HG03342 (cell line): ENCODE measurements around the gene ATE1.
A peak's percentile ranks its signal among the peaks of the same experiment; 100 is the strongest.
"Not testable (repeated sequence)": the region's sequence is repeated elsewhere in the genome, so short reads cannot be mapped to it uniquely, and the experiment has no call there.

ENCODE experiments used
- ATAC-seq: cut with Tn5 transposase; IDR thresholded peaks from one replicate; pipeline ENCODE4 v1.9.1; 2021; ENCODE audit warnings: mild to moderate bottlenecking, moderate library complexity; ENCODE audit not compliant: unreplicated experiment

The ATE1 gene

GRCh38 chr10:121927841-121928527 is at the start of gene ATE1:
Gene ATE1 (minus strand): TSS chr10:121928031. CDS start chr10:121927949, 82 bp downstream.
- ATAC-seq, result peak; percentile 77

GRCh38 chr10:121976607-121977006 is 48.8 kb upstream of the ATE1 start:
- ATAC-seq, result no peak

GRCh38 chr10:121975295-121976086 is 47.7 kb upstream of the ATE1 start:
- peak; percentile 8 for ATAC-seq

DNA sequence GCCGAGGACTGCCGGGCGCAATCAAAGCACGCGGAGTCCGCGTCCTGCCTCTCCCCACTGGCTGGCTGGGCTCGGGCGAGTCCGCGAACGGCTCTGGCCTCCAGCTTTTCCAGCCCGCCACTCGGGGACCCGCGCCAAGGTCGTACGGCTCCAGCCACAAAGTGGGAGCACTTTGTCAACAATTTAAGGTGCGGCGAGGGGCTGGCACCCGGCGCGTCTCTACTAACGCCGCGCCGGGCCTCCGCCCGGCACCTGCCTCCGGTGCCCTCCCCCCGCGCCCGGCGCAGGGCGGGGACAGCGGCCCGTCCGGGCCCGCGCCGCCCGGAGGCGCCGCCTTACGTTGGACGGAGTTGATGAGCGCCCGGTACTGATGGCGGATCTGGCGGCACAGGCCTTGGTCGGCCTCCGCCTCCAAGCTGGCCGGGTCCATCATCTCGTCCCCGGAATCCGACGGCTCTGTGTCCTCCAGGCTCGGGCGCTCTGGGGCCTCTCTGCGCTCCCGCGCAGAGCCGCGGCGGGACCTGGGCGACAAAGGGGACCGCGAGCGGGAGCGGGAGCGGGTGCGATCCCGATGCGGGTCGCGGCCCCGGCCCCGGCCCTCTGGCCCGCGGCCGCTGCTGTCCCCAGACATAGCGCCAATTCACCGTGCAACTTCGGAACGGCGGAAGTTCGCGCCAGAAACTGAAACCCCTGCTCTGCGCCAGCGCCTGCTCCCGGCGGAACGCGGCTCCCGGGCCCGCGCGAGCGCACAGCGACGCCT is 46.9 kb upstream of the ATE1 start, which contains the start of gene NSMCE4A:
TSS of gene NSMCE4A (minus strand) at position 683 of the 760 bp plus-strand sequence. CDS start at position 631, 52 bp downstream.
- peak; percentile 78 for ATAC-seq

DNA sequence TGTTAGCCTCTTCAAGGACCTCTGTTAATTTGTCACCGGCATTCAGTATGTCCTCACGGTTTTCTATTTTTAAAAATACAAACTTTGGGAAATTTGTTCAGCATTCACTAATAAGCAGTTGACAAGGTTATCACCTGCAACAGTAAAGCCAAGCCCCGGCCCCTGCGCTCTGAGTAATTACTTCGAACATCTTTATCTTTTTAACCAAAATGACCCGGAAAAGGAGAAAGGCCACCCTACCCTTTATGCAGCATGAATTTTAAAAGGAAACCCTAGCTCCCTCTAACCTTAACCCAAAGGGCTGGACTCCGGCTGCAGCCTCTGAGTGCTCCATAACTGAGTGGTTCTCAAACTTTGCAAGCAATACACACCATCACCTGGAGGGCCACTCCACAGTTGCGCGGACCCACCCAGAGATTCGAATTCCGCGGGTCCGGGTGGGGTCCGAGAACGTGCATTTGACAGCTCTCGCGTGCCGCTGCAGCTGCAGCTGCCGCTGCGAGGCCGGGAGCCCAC is 46.2 kb upstream of the ATE1 start:
- ATAC-seq, result peak; percentile 35

DNA sequence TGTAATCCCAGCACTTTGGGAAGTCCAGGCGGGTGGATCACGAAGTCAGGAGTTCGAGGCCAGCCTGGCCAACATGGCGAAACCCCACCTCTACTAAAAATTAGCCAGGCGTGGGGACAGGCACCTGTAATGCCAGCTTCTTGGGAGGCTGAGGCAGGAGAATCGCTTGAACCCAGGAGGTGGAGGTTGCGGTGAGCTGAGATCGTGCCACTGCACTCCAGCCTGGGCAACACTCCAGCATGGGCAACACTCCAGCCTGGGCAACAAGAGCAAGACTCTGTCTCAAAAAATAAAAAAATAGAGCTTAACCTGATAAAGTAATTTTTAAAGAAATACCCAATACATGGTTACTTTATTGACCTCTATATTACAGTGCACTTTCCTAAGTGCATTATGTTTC is 41.3 kb upstream of the ATE1 start:
- not testable (repeated sequence) for ATAC-seq

GRCh38 chr10:121965996-121966395 is 38.2 kb upstream of the ATE1 start:
- no peak for ATAC-seq

DNA sequence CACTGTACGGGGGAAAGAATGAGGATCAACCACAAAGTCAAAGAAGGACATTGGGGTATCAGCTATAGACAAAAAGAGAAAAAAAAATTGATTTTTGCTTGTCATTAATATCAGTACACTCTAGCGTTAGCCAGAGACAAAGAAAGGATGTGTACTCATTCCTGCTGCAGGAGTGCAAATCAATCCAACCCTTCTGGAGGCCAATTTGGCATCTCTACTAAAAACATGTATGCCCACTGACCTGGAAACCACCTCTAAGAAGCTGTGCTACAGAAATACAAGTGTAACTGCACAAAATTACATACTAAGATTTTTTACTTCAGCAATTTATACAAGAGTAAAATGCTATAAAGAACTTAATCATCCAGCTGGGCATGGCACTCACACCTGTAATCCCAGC is 33.6 kb upstream of the ATE1 start:
- ATAC-seq, result no peak

GRCh38 chr10:121959671-121960070 is 31.8 kb upstream of the ATE1 start:
- no peak for ATAC-seq

DNA sequence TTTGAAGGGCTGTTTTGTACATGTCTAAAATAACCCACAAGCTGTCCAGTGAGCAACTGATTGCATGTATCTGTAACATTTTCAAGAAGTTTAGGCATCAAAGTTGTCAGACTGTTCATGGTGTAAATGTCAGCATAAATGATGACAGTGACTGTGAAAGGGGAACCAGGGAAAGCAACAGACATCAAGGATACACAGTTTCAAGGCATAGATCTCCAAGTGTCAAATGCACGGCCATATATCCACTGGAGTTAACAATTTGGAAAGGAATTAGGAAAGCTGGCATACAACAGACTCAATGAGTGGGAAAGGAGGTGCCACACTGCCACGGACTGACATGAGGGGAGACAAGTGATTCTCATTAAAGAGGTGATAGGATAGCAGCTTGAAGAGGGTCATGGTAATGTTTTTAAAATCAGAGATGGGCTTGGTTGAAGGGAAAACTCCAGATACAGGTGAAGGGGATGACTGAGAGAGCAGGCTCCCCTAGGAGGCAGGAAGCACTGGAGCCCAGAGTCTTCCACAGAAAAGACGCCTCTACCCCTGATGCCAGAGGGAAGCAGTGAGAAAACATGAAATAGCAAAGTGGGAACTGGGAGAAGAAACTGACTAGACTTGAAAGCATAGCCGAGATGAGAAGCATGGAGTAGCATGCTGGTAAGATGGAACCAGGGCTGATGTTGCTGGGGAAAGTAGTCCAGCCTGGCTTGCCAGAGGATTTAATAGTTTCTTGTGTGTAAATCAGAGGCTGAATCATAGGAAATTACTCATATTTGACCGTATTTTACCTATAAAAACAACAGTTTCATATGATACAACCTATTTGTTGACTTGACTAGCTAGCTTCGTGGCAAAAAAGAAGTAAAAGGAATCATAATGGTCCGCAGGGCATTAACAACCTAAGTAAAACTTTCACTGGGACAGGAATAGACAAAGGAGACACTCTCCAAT is 28.6 kb upstream of the ATE1 start:
- no peak for ATAC-seq

- no peak for ATAC-seq
These were observed 24.4 kb upstream of the ATE1 start for GRCh38 chr10:121952226-121952625.

GRCh38 chr10:121949451-121949850 is 21.6 kb upstream of the ATE1 start:
- no peak for ATAC-seq

- no peak for ATAC-seq
These were observed 21.2 kb upstream of the ATE1 start for GRCh38 chr10:121949049-121949448.

DNA sequence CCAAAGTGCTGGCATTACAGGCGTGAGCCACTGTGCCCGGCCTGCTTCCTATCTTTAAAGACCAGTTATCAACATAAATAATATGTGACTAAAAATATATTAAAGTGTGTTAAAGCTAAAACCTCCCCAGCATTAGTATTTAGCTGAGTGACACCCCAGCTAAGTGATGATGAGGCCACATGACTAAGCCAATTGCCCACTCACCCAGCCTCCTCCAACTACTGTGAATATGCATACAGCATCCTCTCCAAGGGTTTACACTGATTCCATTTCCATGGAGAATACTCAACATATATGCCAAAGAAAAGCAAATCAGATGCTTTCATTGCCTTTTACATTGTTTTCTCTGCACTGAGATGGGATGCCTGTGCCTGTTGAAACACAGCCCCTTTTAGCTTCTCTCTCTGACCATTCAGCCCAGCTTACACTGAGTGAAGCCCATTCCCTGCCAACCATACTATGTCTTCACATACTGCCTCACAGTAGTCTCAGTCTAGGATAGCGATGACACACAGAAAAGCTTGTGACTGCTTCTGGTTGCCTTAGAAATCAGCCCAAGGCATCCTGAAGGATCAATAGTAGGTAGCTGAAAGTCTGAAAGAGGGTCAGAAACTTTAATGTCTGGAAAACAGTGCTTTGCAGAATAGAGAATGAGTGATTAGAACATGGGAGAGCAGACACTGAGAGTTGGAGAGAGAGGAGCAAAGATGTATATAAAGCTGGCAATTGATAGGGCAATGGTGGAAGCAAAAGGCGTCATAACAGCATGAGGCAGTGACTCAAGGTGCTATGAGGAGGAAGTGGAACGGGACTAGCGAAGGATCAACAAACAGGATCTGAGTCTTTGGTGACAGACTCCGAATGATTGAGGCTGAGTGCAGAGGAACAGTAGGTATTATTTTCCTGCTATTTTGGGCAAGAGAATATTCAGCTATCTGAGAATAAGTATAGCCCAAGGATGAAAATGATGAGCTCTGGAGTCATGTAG is 19.8 kb upstream of the ATE1 start:
- ATAC-seq, result no peak

GRCh38 chr10:121942749-121943416 is 15.1 kb upstream of the ATE1 start:
- no peak for ATAC-seq

DNA sequence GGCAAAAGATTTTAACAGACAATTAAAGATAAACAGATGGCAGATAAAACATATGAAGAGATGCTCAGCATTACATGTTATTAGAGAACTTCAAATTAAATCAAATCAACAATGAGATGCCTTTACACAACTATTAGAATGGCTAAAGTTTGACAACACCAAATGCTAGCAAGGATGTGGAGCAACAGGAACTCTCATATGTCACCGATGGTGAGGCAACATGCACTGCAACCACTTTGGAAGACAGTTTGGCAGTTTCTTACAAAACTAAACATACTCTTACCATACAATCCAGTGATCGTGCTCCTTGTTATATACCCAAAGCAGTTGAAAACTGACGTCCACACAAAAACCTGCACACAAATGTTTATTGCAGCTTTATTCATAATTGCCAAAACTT is 13.7 kb upstream of the ATE1 start:
- no peak for ATAC-seq

GRCh38 chr10:121936295-121936694 is 8.5 kb upstream of the ATE1 start:
- ATAC-seq, result no peak

GRCh38 chr10:121935702-121936101 is 7.9 kb upstream of the ATE1 start:
- no peak for ATAC-seq
